ENCODE data around the gene KRTAP12-2. TPM values are rescaled to one million over a fixed set of nuclear protein-coding genes. Genes with fewer than 3 reads are reported as not detected.

Gene KRTAP12-2
- total RNA-seq, 1 donor from 2014 or later: not detected

- peaks cover 2% of the 10 kb centered on the region for H3K9me3 Mint-ChIP-seq (ENCODE audit: unreplicated experiment)
- peaks cover 15% of the 10 kb centered on the region for H3K4me1 Mint-ChIP-seq (ENCODE audit: low read depth, unreplicated experiment)
- no peak for DNase-seq
- H3K36me3 Mint-ChIP-seq (ENCODE audit: unreplicated experiment): no peaks in the 10 kb centered on the region
- peak overlapping the region; percentile 22 for H3K4me3 Mint-ChIP-seq (ENCODE audit: unreplicated experiment)
- no peak overlapping the region for H3K27ac Mint-ChIP-seq (ENCODE audit: unreplicated experiment)
- TF ChIP-seq CTCF (IDR thresholded peaks at IDR 0.05; ENCODE audit: partially characterized antibody, unreplicated experiment): no peak
- peaks cover 32% of the 10 kb centered on the region for H3K27me3 Mint-ChIP-seq (ENCODE audit: unreplicated experiment)
Measured at GRCh38 chr21:44709426-44710293, 42.9 kb upstream of the KRTAP12-2 start.

- H3K36me3 Mint-ChIP-seq (ENCODE audit: unreplicated experiment): no peaks in the 10 kb centered on the region
- TF ChIP-seq CTCF (IDR thresholded peaks at IDR 0.05; ENCODE audit: partially characterized antibody, unreplicated experiment): no peak
- peaks cover 37% of the 10 kb centered on the region for H3K27me3 Mint-ChIP-seq (ENCODE audit: unreplicated experiment)
- H3K9me3 Mint-ChIP-seq (ENCODE audit: unreplicated experiment): peaks cover 2% of the 10 kb centered on the region
- H3K27ac Mint-ChIP-seq (ENCODE audit: unreplicated experiment): no peak overlapping the region
- H3K4me1 Mint-ChIP-seq (ENCODE audit: low read depth, unreplicated experiment): peaks cover 14% of the 10 kb centered on the region
- H3K4me3 Mint-ChIP-seq (ENCODE audit: unreplicated experiment): peak overlapping the region; percentile 21
- no peak for DNase-seq
Measured at GRCh38 chr21:44708866-44709425, 42.2 kb upstream of the KRTAP12-2 start.

GRCh38 chr21:44708213-44708865 is 41.6 kb upstream of the KRTAP12-2 start:
- Mint-ChIP-seq H3K4me3 (ENCODE audit: unreplicated experiment) (peak overlapping the region; percentile 34), H3K4me1 (ENCODE audit: low read depth, unreplicated experiment) (peaks cover 14% of the 10 kb centered on the region), H3K27me3 (ENCODE audit: unreplicated experiment) (peaks cover 37% of the 10 kb centered on the region), H3K9me3 (ENCODE audit: unreplicated experiment) (peaks cover 2% of the 10 kb centered on the region), H3K27ac (ENCODE audit: unreplicated experiment) (no peak overlapping the region), H3K36me3 (ENCODE audit: unreplicated experiment) (no peaks in the 10 kb centered on the region)
- TF ChIP-seq CTCF (IDR thresholded peaks at IDR 0.05; ENCODE audit: partially characterized antibody, unreplicated experiment): no peak
- DNase-seq: no peak

- Mint-ChIP-seq H3K27me3 (ENCODE audit: unreplicated experiment) (peaks cover 34% of the 10 kb centered on the region), H3K4me1 (ENCODE audit: low read depth, unreplicated experiment) (peaks cover 14% of the 10 kb centered on the region), H3K27ac (ENCODE audit: unreplicated experiment) (no peak overlapping the region), H3K36me3 (ENCODE audit: unreplicated experiment) (no peaks in the 10 kb centered on the region), H3K9me3 (ENCODE audit: unreplicated experiment) (peaks cover 2% of the 10 kb centered on the region), H3K4me3 (ENCODE audit: unreplicated experiment) (no peak overlapping the region)
- no peak for DNase-seq
- no peak for TF ChIP-seq CTCF (IDR thresholded peaks at IDR 0.05; ENCODE audit: partially characterized antibody, unreplicated experiment)
Measured at GRCh38 chr21:44706706-44707581, 40.2 kb upstream of the KRTAP12-2 start.
